HepG2 (cell line): ENCODE results near the gene NAT9. TPM values are rescaled to one million over a fixed set of nuclear protein-coding genes. Genes with fewer than 3 reads are reported as not detected.

ENCODE experiments used
- ESRRA ChIP-seq: sonication (generic); formaldehyde crosslinking; IDR thresholded peaks from 2 replicates; pipeline ENCODE4 v1.5.1; 2020; ENCODE audit warnings: mild to moderate bottlenecking, low read depth, missing genetic modification reagents
- HNRNPLL ChIP-seq: fragments of 200-400 bp; formaldehyde crosslinking; IDR thresholded peaks from 2 replicates; pipeline ENCODE4 v1.6.1; 2017; ENCODE audit warnings: mild to moderate bottlenecking, low read depth, low read length; ENCODE audit not compliant: poor library complexity, severe bottlenecking
- MIER3 ChIP-seq: IDR thresholded peaks from 2 replicates; pipeline ENCODE4 v1.6.1; 2016; ENCODE audit warnings: missing compliant biosample characterization, borderline replicate concordance
- PHF21A ChIP-seq: sonication (generic); formaldehyde crosslinking; IDR thresholded peaks from 2 replicates; pipeline ENCODE4 v1.5.0; 2020; ENCODE audit warnings: mild to moderate bottlenecking, missing genetic modification reagents
- PRMT3 ChIP-seq: sonication (generic); formaldehyde crosslinking; IDR thresholded peaks from 2 replicates; pipeline ENCODE4 v1.8.1; 2022; ENCODE audit warnings: low read depth, mild to moderate bottlenecking, moderate library complexity, missing genetic modification reagents, borderline replicate concordance
- REXO4 ChIP-seq: sonication (generic); formaldehyde crosslinking; IDR thresholded peaks from 2 replicates; pipeline ENCODE4 v1.8.0; 2022; ENCODE audit warnings: missing genetic modification reagents, mild to moderate bottlenecking, borderline replicate concordance
- SKI ChIP-seq: fragments of 450-650 bp; IDR thresholded peaks from one replicate; pipeline ENCODE4 v1.6.1; 2018; ENCODE audit warnings: mild to moderate bottlenecking; ENCODE audit not compliant: partially characterized antibody
- SNAI1 ChIP-seq: sonication (generic); formaldehyde crosslinking; IDR thresholded peaks from 2 replicates; pipeline ENCODE4 v1.5.0; 2020; ENCODE audit warnings: mild to moderate bottlenecking, missing genetic modification reagents, borderline replicate concordance
- ZNF205 ChIP-seq: IDR thresholded peaks from 2 replicates; pipeline ENCODE4 v1.6.1; 2018; ENCODE audit warnings: missing biosample characterization, missing genetic modification reagents
- ZNF274 ChIP-seq: sonication (generic); formaldehyde crosslinking; IDR thresholded peaks from 2 replicates; pipeline ENCODE4 v1.5.1; 2020; ENCODE audit warnings: mild to moderate bottlenecking, missing genetic modification reagents
- ZSCAN30 ChIP-seq: sonication (generic); formaldehyde crosslinking; IDR thresholded peaks from 2 replicates; pipeline ENCODE4 v1.5.0; 2020; ENCODE audit warnings: mild to moderate bottlenecking, missing genetic modification reagents
- polyA plus RNA-seq, 8 experiments: library from polyadenylated mRNA; depleted of rRNA in 3 of 8; stranded (reverse) in 7 of 8; unstranded in 1 of 8; fragments of >200 nt; fragmentation: Illumina TruSeq in 4 of 8; extraction: Trizol in 4 of 8; gene quantifications; 2 replicates each; pipeline versions ENCODE4 v1.2.1 to v1.2.3, GENCODE V29; 2011 to 2016; ENCODE audit warnings: low read depth in 4 of 8, missing spikeins in 1 of 8, mixed read lengths in 1 of 8; ENCODE audit not compliant: insufficient read depth in 1 of 8
- total RNA-seq, 5 experiments: library from RNA; depleted of rRNA; stranded (reverse); fragments of >200 nt; fragmentation: Illumina TruSeq; extraction: Trizol; gene quantifications; 2 replicates each; pipeline ENCODE4 v1.2.3, GENCODE V29; 2016; ENCODE audit warnings: low read depth in 1 of 5
- TF ChIP-seq, protein P1 (sequence below): sonication (generic); IDR thresholded peaks from 2 replicates; pipeline ENCODE4 v1.6.1; 2016; ENCODE audit warnings: low read depth, borderline replicate concordance
- TF ChIP-seq, protein P2 (sequence below): sonication (generic); formaldehyde crosslinking; IDR thresholded peaks from 2 replicates; pipeline ENCODE4 v1.4.0; 2020; ENCODE audit warnings: missing genetic modification reagents
- TF ChIP-seq, protein P3 (sequence below): sonication (generic); formaldehyde crosslinking; IDR thresholded peaks from 2 replicates; pipeline ENCODE4 v1.5.0; 2020; ENCODE audit warnings: mild to moderate bottlenecking, missing genetic modification reagents
- TF ChIP-seq, protein P4 (sequence below): sonication (generic); formaldehyde crosslinking; IDR thresholded peaks from 2 replicates; pipeline ENCODE4 v1.4.0; 2020; ENCODE audit warnings: low read depth, mild to moderate bottlenecking, missing genetic modification reagents
- TF ChIP-seq, protein P5 (sequence below): sonication (generic); formaldehyde crosslinking; IDR thresholded peaks from 2 replicates; pipeline ENCODE4 v1.5.0; 2020; ENCODE audit warnings: mild to moderate bottlenecking, missing genetic modification reagents, borderline replicate concordance
- TF ChIP-seq, protein P6 (sequence below): sonication (generic); formaldehyde crosslinking; IDR thresholded peaks from 2 replicates; pipeline ENCODE4 v1.9.0; 2021; ENCODE audit warnings: missing genetic modification reagents, mild to moderate bottlenecking, borderline replicate concordance

The NAT9 gene
- total and polyA plus RNA-seq, 2 of the 13 experiments (the other 11 are each of a cell fraction or from before 2014, with no cell fraction given), result 39.7 to 44.2 TPM

DNA sequence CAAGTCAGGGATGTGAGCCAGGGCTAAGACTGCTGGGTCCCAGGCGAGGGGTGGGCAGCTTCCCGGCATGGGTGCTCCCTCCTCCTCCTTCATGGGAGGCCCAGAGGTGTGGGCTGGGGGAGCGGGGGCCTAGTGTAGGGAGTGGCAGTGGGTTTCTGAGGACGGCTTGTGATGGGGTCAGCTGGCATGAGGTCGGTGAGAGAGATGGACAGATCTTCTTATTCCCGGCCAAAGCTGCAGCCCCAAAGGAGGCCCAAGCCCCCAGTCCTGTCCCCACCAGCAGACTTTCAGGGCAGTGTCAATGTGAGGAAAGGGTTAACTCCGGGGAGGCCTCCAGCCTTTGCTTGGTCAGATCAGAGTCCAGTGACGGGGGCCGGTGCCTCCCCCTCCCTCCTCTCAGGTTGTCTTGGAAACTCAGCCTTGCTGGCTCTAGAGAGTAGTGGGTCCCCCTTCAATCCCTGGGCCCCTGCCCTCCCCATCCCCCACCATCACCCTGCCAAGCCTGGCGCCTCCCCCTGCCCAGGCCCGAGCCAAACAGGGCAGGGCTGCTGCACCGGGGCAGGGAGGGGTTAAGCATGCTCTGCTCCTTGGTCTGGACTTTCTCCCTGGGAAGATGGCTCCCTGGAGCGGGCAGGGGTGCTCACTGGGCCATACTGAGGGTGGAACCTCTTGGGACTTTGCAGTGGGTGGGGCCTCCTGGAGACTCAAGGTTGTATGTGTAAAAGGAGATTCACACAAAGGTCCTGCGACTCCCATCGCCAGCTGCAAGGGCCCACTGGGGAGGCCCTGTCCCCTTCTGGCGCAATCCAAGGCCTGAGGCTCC, 12.4 kb downstream of the NAT9 start (continued):
- TF ChIP-seq, protein P1, sequence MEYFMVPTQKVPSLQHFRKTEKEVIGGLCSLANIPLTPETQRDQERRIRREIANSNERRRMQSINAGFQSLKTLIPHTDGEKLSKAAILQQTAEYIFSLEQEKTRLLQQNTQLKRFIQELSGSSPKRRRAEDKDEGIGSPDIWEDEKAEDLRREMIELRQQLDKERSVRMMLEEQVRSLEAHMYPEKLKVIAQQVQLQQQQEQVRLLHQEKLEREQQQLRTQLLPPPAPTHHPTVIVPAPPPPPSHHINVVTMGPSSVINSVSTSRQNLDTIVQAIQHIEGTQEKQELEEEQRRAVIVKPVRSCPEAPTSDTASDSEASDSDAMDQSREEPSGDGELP, result peak; percentile 67; the same call in 1 of the 2 replicates
- TF ChIP-seq SKI (peak; percentile 57), ESRRA (CRISPR knock-in tag) (0 out of 2 replicates have a peak, but pooled peaks have one; percentile 56), MIER3 (CRISPR knock-in tag) (peak; percentile 66), ZNF205 (0 out of 2 replicates have a peak, but pooled peaks have one; percentile 68), PHF21A (CRISPR knock-in tag) (peak; percentile 86), HNRNPLL (no peak), SNAI1 (CRISPR knock-in tag) (no peak), ZSCAN30 (0 out of 2 replicates have a peak, but pooled peaks have one; percentile 74), PRMT3 (CRISPR knock-in tag) (no peak), ZNF274 (CRISPR knock-in tag) (peak; percentile 30; the same call in 1 of the 2 replicates), REXO4 (no peak)
- TF ChIP-seq, protein P2, sequence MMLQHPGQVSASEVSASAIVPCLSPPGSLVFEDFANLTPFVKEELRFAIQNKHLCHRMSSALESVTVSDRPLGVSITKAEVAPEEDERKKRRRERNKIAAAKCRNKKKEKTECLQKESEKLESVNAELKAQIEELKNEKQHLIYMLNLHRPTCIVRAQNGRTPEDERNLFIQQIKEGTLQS (CRISPR knock-in tag), result no peak
- TF ChIP-seq, protein P3, sequence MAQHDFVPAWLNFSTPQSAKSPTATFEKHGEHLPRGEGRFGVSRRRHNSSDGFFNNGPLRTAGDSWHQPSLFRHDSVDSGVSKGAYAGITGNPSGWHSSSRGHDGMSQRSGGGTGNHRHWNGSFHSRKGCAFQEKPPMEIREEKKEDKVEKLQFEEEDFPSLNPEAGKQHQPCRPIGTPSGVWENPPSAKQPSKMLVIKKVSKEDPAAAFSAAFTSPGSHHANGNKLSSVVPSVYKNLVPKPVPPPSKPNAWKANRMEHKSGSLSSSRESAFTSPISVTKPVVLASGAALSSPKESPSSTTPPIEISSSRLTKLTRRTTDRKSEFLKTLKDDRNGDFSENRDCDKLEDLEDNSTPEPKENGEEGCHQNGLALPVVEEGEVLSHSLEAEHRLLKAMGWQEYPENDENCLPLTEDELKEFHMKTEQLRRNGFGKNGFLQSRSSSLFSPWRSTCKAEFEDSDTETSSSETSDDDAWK (CRISPR knock-in tag), result no peak
- TF ChIP-seq, protein P4, sequence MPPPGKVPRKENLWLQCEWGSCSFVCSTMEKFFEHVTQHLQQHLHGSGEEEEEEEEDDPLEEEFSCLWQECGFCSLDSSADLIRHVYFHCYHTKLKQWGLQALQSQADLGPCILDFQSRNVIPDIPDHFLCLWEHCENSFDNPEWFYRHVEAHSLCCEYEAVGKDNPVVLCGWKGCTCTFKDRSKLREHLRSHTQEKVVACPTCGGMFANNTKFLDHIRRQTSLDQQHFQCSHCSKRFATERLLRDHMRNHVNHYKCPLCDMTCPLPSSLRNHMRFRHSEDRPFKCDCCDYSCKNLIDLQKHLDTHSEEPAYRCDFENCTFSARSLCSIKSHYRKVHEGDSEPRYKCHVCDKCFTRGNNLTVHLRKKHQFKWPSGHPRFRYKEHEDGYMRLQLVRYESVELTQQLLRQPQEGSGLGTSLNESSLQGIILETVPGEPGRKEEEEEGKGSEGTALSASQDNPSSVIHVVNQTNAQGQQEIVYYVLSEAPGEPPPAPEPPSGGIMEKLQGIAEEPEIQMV, result no peak; the same call in 1 of the 2 replicates
- TF ChIP-seq, protein P5, sequence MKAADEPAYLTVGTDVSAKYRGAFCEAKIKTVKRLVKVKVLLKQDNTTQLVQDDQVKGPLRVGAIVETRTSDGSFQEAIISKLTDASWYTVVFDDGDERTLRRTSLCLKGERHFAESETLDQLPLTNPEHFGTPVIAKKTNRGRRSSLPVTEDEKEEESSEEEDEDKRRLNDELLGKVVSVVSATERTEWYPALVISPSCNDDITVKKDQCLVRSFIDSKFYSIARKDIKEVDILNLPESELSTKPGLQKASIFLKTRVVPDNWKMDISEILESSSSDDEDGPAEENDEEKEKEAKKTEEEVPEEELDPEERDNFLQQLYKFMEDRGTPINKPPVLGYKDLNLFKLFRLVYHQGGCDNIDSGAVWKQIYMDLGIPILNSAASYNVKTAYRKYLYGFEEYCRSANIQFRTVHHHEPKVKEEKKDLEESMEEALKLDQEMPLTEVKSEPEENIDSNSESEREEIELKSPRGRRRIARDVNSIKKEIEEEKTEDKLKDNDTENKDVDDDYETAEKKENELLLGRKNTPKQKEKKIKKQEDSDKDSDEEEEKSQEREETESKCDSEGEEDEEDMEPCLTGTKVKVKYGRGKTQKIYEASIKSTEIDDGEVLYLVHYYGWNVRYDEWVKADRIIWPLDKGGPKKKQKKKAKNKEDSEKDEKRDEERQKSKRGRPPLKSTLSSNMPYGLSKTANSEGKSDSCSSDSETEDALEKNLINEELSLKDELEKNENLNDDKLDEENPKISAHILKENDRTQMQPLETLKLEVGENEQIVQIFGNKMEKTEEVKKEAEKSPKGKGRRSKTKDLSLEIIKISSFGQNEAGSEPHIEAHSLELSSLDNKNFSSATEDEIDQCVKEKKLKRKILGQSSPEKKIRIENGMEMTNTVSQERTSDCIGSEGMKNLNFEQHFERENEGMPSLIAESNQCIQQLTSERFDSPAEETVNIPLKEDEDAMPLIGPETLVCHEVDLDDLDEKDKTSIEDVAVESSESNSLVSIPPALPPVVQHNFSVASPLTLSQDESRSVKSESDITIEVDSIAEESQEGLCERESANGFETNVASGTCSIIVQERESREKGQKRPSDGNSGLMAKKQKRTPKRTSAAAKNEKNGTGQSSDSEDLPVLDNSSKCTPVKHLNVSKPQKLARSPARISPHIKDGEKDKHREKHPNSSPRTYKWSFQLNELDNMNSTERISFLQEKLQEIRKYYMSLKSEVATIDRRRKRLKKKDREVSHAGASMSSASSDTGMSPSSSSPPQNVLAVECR (CRISPR knock-in tag), result peak; percentile 85; the same call in 1 of the 2 replicates
- TF ChIP-seq, protein P6, sequence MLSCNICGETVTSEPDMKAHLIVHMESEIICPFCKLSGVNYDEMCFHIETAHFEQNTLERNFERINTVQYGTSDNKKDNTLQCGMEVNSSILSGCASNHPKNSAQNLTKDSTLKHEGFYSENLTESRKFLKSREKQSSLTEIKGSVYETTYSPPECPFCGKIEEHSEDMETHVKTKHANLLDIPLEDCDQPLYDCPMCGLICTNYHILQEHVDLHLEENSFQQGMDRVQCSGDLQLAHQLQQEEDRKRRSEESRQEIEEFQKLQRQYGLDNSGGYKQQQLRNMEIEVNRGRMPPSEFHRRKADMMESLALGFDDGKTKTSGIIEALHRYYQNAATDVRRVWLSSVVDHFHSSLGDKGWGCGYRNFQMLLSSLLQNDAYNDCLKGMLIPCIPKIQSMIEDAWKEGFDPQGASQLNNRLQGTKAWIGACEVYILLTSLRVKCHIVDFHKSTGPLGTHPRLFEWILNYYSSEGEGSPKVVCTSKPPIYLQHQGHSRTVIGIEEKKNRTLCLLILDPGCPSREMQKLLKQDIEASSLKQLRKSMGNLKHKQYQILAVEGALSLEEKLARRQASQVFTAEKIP (CRISPR knock-in tag), result no peak
